ENCODE data around the gene PIP5K1B.

The PIP5K1B gene

GRCh38 chr9:68825762-68826472 lies 120.9 kb downstream of the PIP5K1B start:
- DNase-seq (ENCODE audit: low read depth in 1 of 2, low spot score in 1 of 2), result no peak
- no peak for TF ChIP-seq JUND (IDR thresholded peaks at IDR 0.05; ENCODE audit: low read depth)
- in situ Hi-C loops (cut with HindIII; ENCODE audit: low pct_unique_long_range_greater_than_20kb, low sequenced_read_pairs), result no loop called here

- in situ Hi-C loops (cut with HindIII; ENCODE audit: low pct_unique_long_range_greater_than_20kb, low sequenced_read_pairs), result no loop called here
- no peak for DNase-seq (ENCODE audit: low read depth in 1 of 2, low spot score in 1 of 2)
- no peak for TF ChIP-seq JUND (IDR thresholded peaks at IDR 0.05; ENCODE audit: low read depth)
These were observed 123.1 kb downstream of the PIP5K1B start for GRCh38 chr9:68827837-68828744.

- no peak for DNase-seq (ENCODE audit: low read depth in 1 of 2, low spot score in 1 of 2)
- in situ Hi-C loops (cut with HindIII; ENCODE audit: low pct_unique_long_range_greater_than_20kb, low sequenced_read_pairs), result no loop called here
- no peak for TF ChIP-seq JUND (IDR thresholded peaks at IDR 0.05; ENCODE audit: low read depth)
These were observed 127.1 kb downstream of the PIP5K1B start for GRCh38 chr9:68832101-68832500.

- DNase-seq (ENCODE audit: low read depth in 1 of 2, low spot score in 1 of 2), result peak in 1 of 2 experiments; percentile 28
- in situ Hi-C loops (cut with HindIII; ENCODE audit: low pct_unique_long_range_greater_than_20kb, low sequenced_read_pairs), result no loop called here
These were observed 128.0 kb downstream of the PIP5K1B start for GRCh38 chr9:68832861-68833518.

GRCh38 chr9:68834931-68835520 lies 130.0 kb downstream of the PIP5K1B start:
- no peak for DNase-seq (ENCODE audit: low read depth in 1 of 2, low spot score in 1 of 2)
- in situ Hi-C loops (cut with HindIII; ENCODE audit: low pct_unique_long_range_greater_than_20kb, low sequenced_read_pairs), result no loop called here
- TF ChIP-seq JUND (IDR thresholded peaks at IDR 0.05; ENCODE audit: low read depth), result no peak

More at GRCh38 chr9:68832861-68833518, 128.0 kb downstream of the PIP5K1B start:
- no peak for TF ChIP-seq JUND (IDR thresholded peaks at IDR 0.05; ENCODE audit: low read depth)

GRCh38 chr9:68836788-68837187 lies 131.7 kb downstream of the PIP5K1B start:
- in situ Hi-C loops (cut with HindIII; ENCODE audit: low pct_unique_long_range_greater_than_20kb, low sequenced_read_pairs), result no loop called here
- no peak for DNase-seq (ENCODE audit: low read depth in 1 of 2, low spot score in 1 of 2)
- no peak for TF ChIP-seq JUND (IDR thresholded peaks at IDR 0.05; ENCODE audit: low read depth)

GRCh38 chr9:68838245-68838644 lies 133.2 kb downstream of the PIP5K1B start:
- DNase-seq (ENCODE audit: low read depth in 1 of 2, low spot score in 1 of 2), result no peak
- TF ChIP-seq JUND (IDR thresholded peaks at IDR 0.05; ENCODE audit: low read depth), result no peak
- in situ Hi-C loops (cut with HindIII; ENCODE audit: low pct_unique_long_range_greater_than_20kb, low sequenced_read_pairs), result no loop called here

GRCh38 chr9:68841276-68842052 lies 136.4 kb downstream of the PIP5K1B start:
- in situ Hi-C loops (cut with HindIII; ENCODE audit: low pct_unique_long_range_greater_than_20kb, low sequenced_read_pairs), result no loop called here
- no peak for DNase-seq (ENCODE audit: low read depth in 1 of 2, low spot score in 1 of 2)

GRCh38 chr9:68842568-68842967 lies 137.5 kb downstream of the PIP5K1B start:
- in situ Hi-C loops (cut with HindIII; ENCODE audit: low pct_unique_long_range_greater_than_20kb, low sequenced_read_pairs), result no loop called here
- no peak for TF ChIP-seq JUND (IDR thresholded peaks at IDR 0.05; ENCODE audit: low read depth)
- DNase-seq (ENCODE audit: low read depth in 1 of 2, low spot score in 1 of 2), result no peak

More at GRCh38 chr9:68841276-68842052, 136.4 kb downstream of the PIP5K1B start:
- no peak for TF ChIP-seq JUND (IDR thresholded peaks at IDR 0.05; ENCODE audit: low read depth)

GRCh38 chr9:68843239-68843638 lies 138.2 kb downstream of the PIP5K1B start:
- TF ChIP-seq JUND (IDR thresholded peaks at IDR 0.05; ENCODE audit: low read depth), result no peak
- in situ Hi-C loops (cut with HindIII; ENCODE audit: low pct_unique_long_range_greater_than_20kb, low sequenced_read_pairs), result no loop called here

GRCh38 chr9:68844157-68844556 lies 139.1 kb downstream of the PIP5K1B start:
- no peak for TF ChIP-seq JUND (IDR thresholded peaks at IDR 0.05; ENCODE audit: low read depth)
- DNase-seq (ENCODE audit: low read depth in 1 of 2, low spot score in 1 of 2), result no peak
- in situ Hi-C loops (cut with HindIII; ENCODE audit: low pct_unique_long_range_greater_than_20kb, low sequenced_read_pairs), result no loop called here

More at GRCh38 chr9:68843239-68843638, 138.2 kb downstream of the PIP5K1B start:
- no peak for DNase-seq (ENCODE audit: low read depth in 1 of 2, low spot score in 1 of 2)

Measured in T47D (cell line).